Transverse colon (tissue), 4 donors: ENCODE measurements around the gene TMTC2. TPM values are rescaled to one million over a fixed set of nuclear protein-coding genes. Genes with fewer than 3 reads are reported as not detected.
"Not testable (repeated sequence)": the region's sequence is repeated elsewhere in the genome, so short reads cannot be mapped to it uniquely, and the experiment has no call there.

ENCODE experiments used
- DNase-seq: peaks from one replicate; pipeline ENCODE4 v3.0.0-alpha.2; 2019
- H3K27ac ChIP-seq, 4 donors: fragments of 200-600 bp; sonication (generic); 2 replicates each; pipeline ENCODE4 v1.5.1; 2016 to 2018; ENCODE audit warnings: inconsistent platforms in 4 of 4
- H3K27me3 ChIP-seq: fragments of 200-600 bp; sonication (generic); 2 replicates; pipeline ENCODE4 v1.5.1; 2017; ENCODE audit warnings: inconsistent platforms
- H3K36me3 ChIP-seq, 4 donors: fragments of 200-600 bp; sonication (generic); 2 replicates each; pipeline ENCODE4 v1.5.1; 2017 to 2019; ENCODE audit warnings: inconsistent platforms in 4 of 4
- H3K4me1 ChIP-seq, 4 donors: fragments of 200-600 bp; sonication (generic); 2 replicates each; pipeline ENCODE4 v1.5.1; 2017 to 2020; ENCODE audit warnings: inconsistent platforms in 4 of 4
- H3K4me3 ChIP-seq, 4 donors: fragments of 200-600 bp; sonication (generic); 1 replicate in 1 of 4; 2 replicates in 3 of 4; pipeline versions ENCODE4 v1.5.1 to v1.6.1; 2017 to 2019; ENCODE audit warnings: inconsistent platforms in 4 of 4
- H3K9me3 ChIP-seq, 2 donors: fragments of 200-600 bp; sonication (generic); 2 replicates each; pipeline ENCODE4 v1.5.1; 2017 to 2019; ENCODE audit warnings: inconsistent platforms in 2 of 2
- CTCF ChIP-seq, 5 experiments: fragments of 200-600 bp in 3 of 5; fragments of 450-650 bp in 2 of 5; sonication (generic) in 3 of 5; IDR thresholded peaks; 1 replicate in 2 of 5; 2 replicates in 3 of 5; pipeline ENCODE4 v1.5.1; 2016 to 2017; ENCODE audit warnings: antibody characterized with exemption in 5 of 5, inconsistent platforms in 3 of 5, mild to moderate bottlenecking in 2 of 5, moderate library complexity in 1 of 5
- EP300 ChIP-seq: sonication (generic); formaldehyde crosslinking; IDR thresholded peaks from one replicate; pipeline ENCODE4 v1.6.1; 2017; ENCODE audit warnings: antibody characterized with exemption, low read depth
- POLR2A ChIP-seq: fragments of 450-650 bp; IDR thresholded peaks from one replicate; pipeline ENCODE4 v1.6.1; 2016; ENCODE audit warnings: antibody characterized with exemption, mild to moderate bottlenecking, moderate library complexity
- POLR2AphosphoS5 ChIP-seq, 3 donors: sonication (generic); formaldehyde crosslinking; IDR thresholded peaks; one replicate each; pipeline ENCODE4 v1.6.1; 2016; ENCODE audit warnings: antibody characterized with exemption in 3 of 3
- WGBS, 2 donors: methylation state at CpG; one replicate each; pipeline ENCODE4 v1.1.5; 2018; ENCODE audit warnings: low coverage in 1 of 2; 5-methylcytosine and 5-hydroxymethylcytosine counted together
- in situ Hi-C, 4 donors: fragments of 200-750 bp; cut with MboI; loops; one replicate each; pipeline versions ENCODE4 v1.15.0 to v1.15.1; 2017; ENCODE audit warnings: low sequenced_read_pairs in 3 of 4, low pct_ligation_motif_present in 1 of 4, low pct_unique_long_range_greater_than_20kb in 1 of 4
- intact Hi-C: fragments of 100-400 bp; cut with DNase I; formaldehyde crosslinking; loops from one replicate; pipeline ENCODE4 v1.15.1; 2023; ENCODE audit warnings: low total_unique reads
- total RNA-seq, 4 donors: library from RNA; depleted of rRNA; stranded (reverse); fragments of >200 nt; gene quantifications; one replicate each; pipeline ENCODE4 v1.1.0, GENCODE V29; 2016

Gene TMTC2
- total RNA-seq, 4 donors from 2014 or later = 11.3 to 19.8 (median 17.1) TPM

- TF ChIP-seq POLR2A = no peak
- no peak for TF ChIP-seq POLR2AphosphoS5 (IDR thresholded peaks at IDR 0.05)
- no peak for TF ChIP-seq CTCF (IDR thresholded peaks at IDR 0.05)
- no peak for TF ChIP-seq EP300
- intact Hi-C loops (no loop called here), in situ Hi-C loops (no loop called here)
- H3K4me3 ChIP-seq = no peak overlapping the region
- no peaks in the 10 kb centered on the region for H3K27me3 ChIP-seq
- no peaks in the 10 kb centered on the region for H3K36me3 ChIP-seq
- no peak overlapping the region for H3K27ac ChIP-seq
- H3K9me3 ChIP-seq = no peaks in the 10 kb centered on the region
- H3K4me1 ChIP-seq = peaks cover 0 to 12% (median 0%) of the 10 kb centered on the region in 4 donors
- DNase-seq = no peak
- 64 to 80% methylated on average over 3 of the region's 3 CpGs for WGBS, 2 donors
Observed at GRCh38 chr12:82758749-82759330, 72.1 kb downstream of the TMTC2 start.

- 91 to 100% methylated on average over 2 to 3 of the region's 3 CpGs for WGBS, 2 donors
- TF ChIP-seq EP300 (no peak), POLR2A (no peak), POLR2AphosphoS5 (IDR thresholded peaks at IDR 0.05) (no peak), CTCF (IDR thresholded peaks at IDR 0.05) (no peak)
- intact Hi-C loops (loop anchor here (10.0 kb wide), 1 partner anchor 1044 kb away; no protein-coding TSS in a partner anchor), in situ Hi-C loops (no loop called here)
- Histone ChIP-seq H3K27me3 (no peaks in the 10 kb centered on the region), H3K4me3 (no peak overlapping the region), H3K27ac (no peak overlapping the region), H3K36me3 (no peaks in the 10 kb centered on the region), H3K4me1 (peaks cover 0 to 12% (median 0%) of the 10 kb centered on the region in 4 donors), H3K9me3 (no peaks in the 10 kb centered on the region)
- no peak for DNase-seq
Observed at GRCh38 chr12:82760423-82760822, 73.7 kb downstream of the TMTC2 start.

- DNase-seq, H3K36me3 ChIP-seq, H3K4me3 ChIP-seq, H3K9me3 ChIP-seq, H3K4me1 ChIP-seq, in situ Hi-C loops, H3K27me3 ChIP-seq, H3K27ac ChIP-seq: not testable (repeated sequence)
- intact Hi-C loops = loop anchor here (10.0 kb wide), 1 partner anchor 1040 kb away; no protein-coding TSS in a partner anchor
- WGBS, 2 donors = 95% methylated on average over 7 of the region's 7 CpGs; no CpG with 5 or more reads in 1 of the 2 donors
Observed at GRCh38 chr12:82765206-82765605, 78.5 kb downstream of the TMTC2 start.

GRCh38 chr12:82765971-82766705 is 79.4 kb downstream of the TMTC2 start:
- Histone ChIP-seq H3K36me3 (no peaks in the 10 kb centered on the region), H3K4me1 (no peaks in the 10 kb centered on the region), H3K9me3 (no peaks in the 10 kb centered on the region), H3K27ac (no peak overlapping the region), H3K4me3 (no peak overlapping the region), H3K27me3 (no peaks in the 10 kb centered on the region)
- in situ Hi-C loops (no loop called here), intact Hi-C loops (loop anchor here (10.0 kb wide), 1 partner anchor 1039 kb away; no protein-coding TSS in a partner anchor)
- WGBS, 2 donors = 75 to 88% methylated on average over 4 to 5 of the region's 5 CpGs
- no peak for DNase-seq
- no peak for TF ChIP-seq CTCF (IDR thresholded peaks at IDR 0.05)
- TF ChIP-seq POLR2A = no peak
- TF ChIP-seq POLR2AphosphoS5 (IDR thresholded peaks at IDR 0.05) = no peak
- TF ChIP-seq EP300 = no peak
